GM18520 (cell line): ENCODE results near the gene KCNJ18.
"Not testable (repeated sequence)": the region's sequence is repeated elsewhere in the genome, so short reads cannot be mapped to it uniquely, and the experiment has no call there.

Source experiments
- ATAC-seq: cut with Tn5 transposase; IDR thresholded peaks from one replicate; pipeline ENCODE4 v1.9.1; 2021; ENCODE audit not compliant: unreplicated experiment

KCNJ18 gene

DNA sequence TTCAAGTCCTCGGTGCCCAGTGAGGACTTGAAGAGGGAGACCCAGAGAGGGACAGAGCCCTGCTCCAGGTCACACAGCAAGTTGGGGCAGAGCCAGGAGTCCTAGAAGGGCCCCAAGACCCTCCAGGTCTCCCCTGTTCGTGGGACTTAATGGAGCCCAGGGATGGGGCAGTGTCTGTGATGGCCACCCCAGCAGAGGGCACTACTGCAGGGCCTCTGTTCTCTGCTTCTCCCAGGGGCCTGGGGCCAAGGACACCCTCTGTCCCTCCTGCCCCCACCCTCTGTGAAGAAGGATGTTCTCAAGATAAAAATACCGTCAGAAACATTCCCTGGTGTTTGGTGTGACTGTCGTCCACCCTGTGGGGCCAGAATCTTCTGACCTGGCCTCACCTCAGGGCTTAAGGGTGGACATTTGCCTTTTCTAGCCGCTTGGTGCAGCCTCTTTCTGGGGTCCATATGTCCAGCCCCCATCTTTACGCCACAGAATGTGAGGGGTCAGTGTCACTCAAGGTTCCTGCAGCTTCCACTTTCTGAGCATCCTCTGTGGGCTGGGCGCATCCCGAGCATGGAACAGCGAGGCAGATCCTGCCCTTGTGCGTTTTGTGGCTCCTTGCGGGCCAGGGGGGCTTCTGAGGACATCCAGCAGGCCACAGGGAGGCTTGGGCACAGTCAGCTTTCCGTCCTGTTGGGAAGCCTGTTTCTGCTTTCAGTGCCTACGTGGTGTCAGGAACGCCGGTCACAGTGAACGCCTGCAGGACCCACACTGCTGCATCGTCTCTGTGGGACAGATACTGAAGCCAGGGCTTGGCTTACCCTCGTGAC, at the start of gene KCNJ18:
TSS of gene KCNJ18 (plus strand) at position 641 of the 821 bp plus-strand sequence. CDS start 10,264 bp downstream, outside the sequence.
- not testable (repeated sequence) for ATAC-seq

DNA sequence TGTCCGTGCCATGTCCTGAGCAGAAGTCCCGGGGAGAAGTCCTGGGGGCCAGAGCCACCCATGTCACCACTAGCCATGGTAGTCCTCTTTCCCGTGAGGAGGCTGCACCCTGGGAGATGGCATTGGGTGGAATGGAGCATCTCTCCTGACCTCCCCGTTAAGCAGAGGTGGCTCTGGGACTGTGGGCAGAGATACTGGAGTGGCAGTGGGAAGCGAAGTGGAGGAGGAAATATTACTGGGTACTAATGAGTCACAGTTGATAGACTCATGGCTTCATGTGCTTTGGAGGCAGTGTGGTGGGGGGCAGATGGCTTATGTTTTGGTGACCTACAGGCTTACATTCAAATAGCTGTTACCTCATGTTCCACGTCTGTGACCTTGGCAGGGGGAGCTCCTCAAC, 44.2 kb upstream of the KCNJ18 start:
- ATAC-seq = not testable (repeated sequence)

DNA sequence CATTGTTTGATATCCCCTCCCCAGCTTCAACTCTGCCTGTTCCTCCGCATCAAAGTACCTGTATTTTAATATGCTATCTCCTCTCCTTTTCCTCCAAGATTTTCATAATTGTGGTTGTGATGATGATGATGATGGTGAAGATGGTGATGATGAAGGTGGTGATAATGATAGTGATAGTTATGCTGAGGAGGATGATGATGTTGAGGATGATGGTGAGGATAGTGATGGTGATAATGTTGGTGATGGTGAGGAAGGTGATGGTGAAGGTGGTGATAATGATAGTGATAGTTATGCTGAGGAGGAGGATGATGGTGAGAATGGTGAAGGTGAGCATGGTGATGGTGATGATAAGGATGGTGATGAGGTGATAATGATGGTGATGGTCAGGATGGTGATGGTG, 42.3 kb upstream of the KCNJ18 start:
- not testable (repeated sequence) for ATAC-seq

DNA sequence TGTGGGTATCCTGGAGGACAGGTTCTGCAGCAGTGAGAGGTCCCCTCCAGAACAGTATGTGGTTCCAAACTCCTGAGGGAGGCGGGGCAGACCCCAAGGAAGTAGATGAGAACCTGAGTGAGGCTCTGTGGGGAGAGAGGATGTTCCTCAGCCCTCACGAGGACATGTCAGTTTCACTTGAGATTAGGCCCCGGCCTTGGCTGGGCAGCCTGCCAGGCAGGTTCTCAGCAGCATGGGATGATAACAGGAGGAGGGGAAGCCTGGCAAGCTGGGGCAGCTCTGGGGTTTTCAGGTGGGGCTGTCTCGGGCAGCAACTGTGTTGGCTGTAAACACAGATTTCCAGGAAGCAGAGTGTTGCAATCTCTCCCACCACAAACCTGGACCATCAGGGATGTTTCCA, 40.3 kb upstream of the KCNJ18 start:
- not testable (repeated sequence) for ATAC-seq

DNA sequence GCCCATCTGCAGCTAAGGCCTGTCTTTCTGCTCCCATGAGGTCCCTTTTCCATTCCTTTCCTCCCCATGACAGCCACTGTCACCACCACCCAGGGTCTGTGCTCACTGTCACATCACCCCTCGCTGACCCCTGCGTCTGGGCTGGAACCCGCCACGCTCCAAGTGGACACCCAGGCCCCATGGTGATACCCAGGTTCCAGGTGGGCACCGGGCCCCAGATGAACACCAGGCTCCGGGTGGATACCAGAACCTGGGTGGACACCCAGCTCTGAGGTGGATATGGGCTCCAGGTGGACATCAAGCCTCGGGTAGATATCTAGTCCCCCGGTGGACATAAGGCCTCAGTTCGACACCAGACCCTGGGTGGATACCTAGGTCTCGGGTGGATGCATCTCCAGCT, 39.1 kb upstream of the KCNJ18 start:
- not testable (repeated sequence) for ATAC-seq

DNA sequence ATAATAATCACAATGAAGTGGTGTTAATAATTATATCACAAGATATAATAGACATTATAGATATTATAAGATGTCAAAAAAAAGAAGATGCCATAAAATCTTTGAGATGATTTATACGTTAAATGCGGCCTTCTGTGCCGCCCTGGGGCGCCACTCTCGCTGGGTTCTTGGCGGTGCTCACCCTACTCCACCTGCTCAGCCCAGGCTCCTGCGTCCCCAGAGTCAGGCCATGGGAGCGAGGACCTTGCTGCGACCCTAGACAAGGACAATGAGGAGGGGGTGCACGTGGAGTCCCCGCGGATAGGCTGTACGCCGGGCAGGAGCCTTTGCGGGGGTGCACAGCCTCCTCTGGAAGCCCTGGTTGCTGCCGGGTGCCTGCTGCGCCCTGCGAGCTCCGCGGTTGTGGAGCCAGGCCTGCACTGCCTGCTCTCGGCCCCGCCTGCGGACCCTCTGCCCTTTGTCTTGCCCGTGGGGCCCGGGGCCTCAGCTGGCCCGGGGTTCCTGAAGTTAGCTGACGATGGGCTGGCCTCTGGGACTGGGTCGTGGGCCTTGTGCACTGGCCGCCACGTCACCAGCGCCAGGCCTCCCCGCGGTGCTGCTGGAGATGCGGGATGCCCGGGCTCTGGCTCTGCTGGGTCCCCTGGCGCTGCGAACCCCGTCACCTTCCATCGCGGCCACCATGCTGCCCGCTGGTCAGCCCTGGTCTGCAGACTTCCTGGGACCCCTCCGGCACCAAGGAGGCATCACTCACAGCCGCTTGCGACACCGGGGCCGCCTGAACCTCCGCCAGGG, 35.6 kb upstream of the KCNJ18 start:
- not testable (repeated sequence) for ATAC-seq

DNA sequence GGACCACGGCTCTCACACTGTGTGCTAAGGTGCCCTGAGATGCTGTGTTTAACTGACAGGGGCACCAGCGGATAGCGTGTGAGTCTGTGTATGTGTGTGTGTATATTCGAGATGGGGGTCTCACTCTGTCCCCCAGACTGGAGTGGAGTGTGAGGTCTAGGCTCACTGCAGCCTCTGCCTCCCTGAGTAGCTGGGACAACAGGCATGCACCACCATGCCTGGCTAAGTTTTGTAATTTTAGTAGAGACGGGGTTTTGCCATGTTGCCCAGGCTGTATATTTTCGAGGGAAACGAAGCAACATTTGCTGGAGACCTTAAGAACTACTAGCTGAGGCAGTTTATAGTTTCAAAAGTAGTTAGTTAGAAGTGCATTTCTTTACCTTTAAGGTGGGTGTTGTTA, 32.7 kb upstream of the KCNJ18 start:
- not testable (repeated sequence) for ATAC-seq

DNA sequence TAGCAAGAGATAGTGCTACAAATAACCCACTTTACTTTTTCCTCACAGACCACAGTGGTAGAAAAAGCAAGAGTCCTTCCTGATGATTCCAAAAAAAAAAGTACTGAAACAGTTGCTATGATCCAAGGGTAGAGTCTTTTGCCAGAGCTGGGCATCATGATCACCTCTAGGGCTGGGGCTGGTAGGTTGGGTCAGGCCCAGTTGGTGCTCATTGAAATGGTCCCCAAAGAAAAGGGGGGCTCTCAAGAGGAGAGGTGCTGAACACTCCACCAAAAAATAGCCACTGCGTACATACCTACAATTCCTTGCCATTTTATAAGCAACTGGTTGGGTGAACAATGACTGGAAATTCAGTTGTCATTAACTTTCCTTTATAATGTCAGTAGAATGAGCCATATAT, 30.9 kb upstream of the KCNJ18 start:
- not testable (repeated sequence) for ATAC-seq

DNA sequence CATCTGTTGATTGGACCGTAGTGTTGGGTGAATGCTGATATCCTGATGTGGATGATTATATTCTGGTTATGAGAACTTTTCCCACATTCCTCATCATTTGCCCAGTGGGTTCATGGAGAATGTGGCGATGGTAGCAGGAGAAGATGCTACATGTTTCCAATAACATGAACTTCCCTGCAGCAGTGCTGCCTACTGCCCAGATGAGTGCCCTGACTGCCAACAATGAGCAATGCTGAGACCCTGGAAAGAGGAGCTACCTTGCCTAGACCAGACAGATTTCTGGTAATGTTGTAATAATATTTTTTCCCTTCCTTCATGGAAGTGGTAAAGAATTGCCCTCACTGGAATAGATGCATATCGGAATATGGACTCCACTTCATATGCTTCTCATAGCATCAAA, 29.2 kb upstream of the KCNJ18 start:
- not testable (repeated sequence) for ATAC-seq

DNA sequence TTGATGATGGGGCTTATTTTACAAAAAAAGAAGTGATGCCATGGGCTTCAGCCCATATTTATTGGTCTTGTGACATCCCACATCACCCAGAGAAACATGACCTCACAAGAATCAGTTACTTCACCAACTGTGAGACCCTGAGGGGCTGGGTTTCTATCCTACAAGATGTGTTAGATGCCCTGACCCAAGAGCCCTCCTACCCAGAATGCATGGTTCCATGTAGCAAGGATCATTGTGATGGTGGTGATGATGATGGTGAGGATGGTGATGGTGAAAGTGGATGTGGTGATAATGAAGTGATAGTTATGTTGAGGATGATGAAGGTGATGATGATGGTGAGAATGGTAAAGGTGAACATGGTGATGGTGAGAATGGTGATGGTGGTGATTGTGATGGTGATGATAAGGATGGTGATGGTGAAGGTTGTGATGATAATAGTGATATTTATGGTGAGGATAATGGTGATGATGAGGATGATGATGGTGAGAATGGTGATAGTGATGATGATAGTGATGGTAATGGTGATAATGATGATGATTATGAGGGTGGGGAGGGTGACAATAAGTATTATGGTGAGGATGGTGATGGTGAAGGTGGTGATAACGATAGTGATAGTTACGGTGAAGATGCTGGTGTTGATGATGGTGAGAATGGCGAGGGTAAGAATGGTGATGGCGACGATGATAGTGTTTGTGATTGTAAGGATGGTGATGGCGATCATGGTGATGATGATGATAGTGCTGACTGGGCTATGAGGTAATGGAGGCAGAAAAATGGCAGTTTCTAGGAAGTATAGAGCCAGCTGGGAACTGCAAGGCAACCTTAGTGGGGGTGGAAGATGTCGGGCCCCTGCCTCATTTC, 28.5 kb upstream of the KCNJ18 start:
- ATAC-seq = not testable (repeated sequence)

DNA sequence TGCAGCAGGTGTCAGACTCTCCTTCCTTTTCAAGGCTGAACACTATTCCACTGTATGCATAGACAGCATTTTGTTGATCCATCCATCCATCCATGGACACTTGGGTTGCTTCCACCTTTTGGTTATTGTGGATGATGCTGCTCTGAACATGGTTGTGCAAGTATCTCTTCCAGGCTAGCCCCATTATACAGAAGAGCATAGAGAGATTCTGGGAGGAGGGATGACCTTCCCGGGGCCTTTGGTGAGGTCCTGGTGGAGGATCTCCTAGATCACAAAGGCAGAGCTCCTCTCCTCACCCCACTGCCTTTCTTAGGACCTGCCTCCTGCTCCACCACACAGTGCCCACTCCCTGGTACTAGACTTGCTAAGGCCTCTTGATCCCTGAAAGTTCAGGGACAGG, 27.2 kb upstream of the KCNJ18 start:
- ATAC-seq = not testable (repeated sequence)

DNA sequence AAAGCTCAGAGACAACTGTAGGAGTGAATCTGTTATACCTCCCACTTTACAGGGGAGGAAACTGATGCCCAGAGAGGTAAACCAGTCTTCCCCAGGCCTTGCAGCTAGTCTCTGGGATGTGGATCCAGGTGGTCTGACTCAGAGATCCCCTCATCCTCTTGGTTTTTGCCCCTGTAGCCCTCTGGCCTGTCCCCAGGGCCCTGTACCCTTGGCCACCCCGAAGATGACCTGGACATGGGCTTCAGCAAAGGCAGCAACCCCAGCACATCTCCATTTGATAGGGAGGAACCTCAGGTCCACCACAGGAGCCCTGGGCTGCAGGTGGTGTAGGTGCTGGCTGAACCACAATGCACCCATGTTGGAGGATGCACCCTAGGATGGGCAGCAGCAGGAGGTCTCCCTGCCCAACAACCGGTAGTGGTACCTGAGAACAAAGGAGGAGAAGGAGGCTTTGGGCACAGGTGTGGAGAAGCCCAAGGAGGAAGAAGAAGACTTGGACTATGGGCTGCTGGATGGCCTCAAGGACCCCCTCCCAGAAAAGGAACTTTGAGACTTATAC, 26.3 kb upstream of the KCNJ18 start:
- ATAC-seq = not testable (repeated sequence)

DNA sequence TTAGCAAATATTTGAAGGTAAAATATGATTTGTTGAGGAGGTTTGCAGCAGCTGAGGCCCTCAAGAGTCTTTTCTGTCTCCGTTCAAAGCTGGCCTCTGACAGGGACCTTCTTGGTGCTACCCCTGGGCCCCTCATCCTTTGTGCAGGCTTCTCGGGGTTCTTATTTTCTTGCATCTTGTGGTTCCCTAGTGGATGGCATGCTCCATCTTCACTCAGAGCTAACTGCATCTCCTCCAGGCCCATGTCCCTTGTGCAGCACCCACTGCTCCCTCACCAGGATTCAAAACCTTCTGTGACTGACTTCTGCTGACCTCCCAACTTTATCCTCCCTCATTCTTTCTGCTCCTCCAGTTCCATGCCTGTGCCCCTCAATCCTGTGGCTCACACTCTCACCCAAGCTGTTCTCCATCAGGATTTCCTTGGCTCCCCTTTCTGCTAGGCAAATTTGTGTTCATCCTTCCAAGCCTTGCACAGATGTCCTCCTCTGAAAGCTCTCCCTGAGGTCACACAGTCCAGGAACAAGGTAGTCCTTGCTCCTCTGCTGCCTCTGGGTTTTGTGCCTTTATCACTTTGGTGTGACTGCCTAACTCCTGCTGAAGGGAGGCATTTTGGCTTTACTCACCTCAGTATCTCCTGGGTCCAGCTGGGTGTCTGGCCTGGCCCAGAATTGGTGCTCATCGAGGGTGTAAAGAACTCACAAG, 25.5 kb upstream of the KCNJ18 start:
- not testable (repeated sequence) for ATAC-seq

DNA sequence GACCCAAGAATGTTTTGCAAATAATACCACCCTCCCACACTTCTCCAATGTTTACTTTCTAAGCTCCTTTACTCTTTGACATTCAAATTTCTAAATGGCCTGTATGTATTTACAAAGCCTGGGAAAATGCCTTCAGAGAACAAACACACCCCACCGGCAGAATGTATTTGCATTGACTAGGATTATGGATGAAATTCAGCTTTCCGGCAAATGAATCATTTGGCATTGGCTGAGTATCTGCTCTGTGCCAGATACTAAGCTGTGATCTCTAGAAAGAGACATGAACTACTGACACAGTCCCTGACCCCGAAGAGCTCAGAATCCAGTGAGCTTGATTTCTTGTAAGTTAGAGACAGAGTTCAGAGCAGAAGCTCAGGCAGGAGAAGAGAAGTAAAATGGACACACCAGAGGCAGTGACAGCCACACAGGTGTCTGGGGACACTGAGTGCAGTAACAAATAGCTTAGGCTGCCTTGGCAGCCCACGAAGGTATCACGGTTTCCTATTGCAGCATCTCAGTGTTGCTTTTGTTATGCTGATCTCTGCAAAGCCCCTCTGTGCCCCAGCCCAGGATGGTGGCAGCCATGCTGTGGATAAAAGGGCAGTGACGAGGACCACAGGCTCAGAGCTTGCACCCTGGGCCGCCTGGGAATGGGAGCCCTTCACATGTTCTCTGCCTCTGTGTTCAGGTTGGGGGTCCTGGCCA, 24.8 kb upstream of the KCNJ18 start:
- ATAC-seq = not testable (repeated sequence)

DNA sequence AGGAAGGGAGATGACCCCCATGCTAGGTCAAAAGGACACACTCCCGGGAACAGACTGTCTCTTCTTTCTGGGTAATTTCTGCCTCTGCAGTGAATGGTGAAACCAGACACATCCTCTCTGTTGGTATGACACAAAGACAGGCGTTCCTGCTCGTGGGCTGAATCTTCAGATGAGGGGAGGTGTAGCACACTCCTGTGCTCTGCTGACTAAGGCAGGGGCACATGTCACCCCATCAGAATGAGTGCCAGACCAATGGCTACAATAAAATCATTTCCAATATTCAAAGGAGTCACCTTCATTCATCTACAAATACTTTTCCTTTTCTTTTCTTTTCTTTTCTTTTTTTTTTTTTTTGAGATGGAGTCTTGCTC, 24.2 kb upstream of the KCNJ18 start:
- not testable (repeated sequence) for ATAC-seq

DNA sequence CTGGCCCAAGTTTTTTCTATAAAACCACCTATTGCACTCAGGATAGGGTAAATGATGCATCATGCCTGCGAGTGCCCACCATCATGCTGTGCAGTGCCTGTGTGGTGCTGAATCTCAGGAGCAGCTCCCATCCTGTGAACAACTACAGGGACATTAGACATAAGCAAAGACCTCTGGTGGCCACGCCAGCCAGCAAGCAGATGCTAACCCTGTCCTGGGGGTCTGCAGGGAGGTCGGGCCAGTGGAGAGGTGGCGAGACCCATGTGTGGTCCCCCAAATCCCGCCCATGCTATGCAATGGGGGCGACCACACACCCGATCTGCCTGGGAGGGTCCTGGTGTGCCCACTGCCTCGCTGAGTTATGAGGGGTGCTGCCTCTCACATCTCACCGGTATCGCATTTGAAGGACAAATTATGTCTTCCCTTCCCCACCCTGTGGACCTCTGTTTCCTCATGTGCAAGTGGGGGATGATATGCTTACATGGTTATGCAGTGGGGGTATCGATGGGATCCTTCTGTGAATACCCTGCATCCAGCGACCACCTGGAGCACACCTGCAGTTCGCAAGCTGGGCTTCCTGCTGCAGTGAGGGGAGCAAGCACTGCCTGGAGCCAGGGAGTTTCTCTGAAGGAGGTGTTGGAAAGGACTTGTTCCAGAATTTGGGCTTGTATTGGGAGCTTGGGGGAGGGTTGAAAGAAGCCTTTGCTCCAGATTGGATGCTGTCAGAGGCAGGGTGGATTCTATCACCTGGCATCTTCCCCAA, 23.4 kb upstream of the KCNJ18 start:
- ATAC-seq = not testable (repeated sequence)

DNA sequence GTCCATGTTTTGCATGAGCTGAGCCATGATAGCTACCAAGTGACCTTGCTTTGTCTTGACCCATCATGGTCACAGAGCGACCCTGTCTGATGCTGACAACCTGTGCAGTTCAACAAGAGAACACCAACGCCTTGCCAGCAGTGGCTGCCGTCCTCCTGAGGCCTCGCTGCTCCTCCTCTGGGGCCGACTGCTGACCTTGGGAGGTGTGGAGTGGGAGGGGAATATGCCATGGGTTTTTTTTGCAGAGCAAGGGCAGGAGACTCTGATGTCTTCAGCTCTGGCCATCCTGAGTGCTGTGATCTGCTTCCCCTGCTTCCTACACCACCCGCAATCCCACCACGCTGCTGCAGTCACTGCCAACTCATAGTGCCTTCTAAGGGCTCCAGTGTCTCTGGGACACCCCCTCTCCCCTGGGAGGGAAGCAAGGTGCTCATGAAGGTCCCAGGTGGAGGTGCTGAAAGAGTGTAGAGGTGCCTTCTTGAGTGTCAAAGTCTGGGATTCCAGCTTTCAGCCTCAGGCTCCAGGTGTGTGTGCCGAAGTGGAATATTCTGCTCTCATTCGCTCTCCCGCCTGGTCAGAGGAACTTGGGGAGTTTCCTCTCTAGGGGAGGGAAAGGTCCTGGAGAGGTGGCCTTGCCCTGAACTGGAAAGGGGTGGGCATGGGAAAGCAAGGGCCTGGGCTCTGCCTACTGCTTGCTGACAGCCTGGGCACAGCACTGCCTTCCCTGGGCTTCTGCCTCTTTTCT, 22.5 kb upstream of the KCNJ18 start:
- ATAC-seq = not testable (repeated sequence)
